GM12878 (cell line): ENCODE data around the gene LCP1. TPM values are rescaled to one million over a fixed set of nuclear protein-coding genes. Genes with fewer than 3 reads are reported as not detected.
A peak's percentile ranks its signal among the peaks of the same experiment; 100 is the strongest.

Source experiments
- ATAC-seq: fragments of 200-7000 bp; cut with Tn5 transposase; 3 replicates; pipeline ENCODE4 v1.9.1; 2020; ENCODE audit warnings: mild to moderate bottlenecking, moderate library complexity
- BruUV-seq: library from RNA; stranded (reverse); fragments of 400-500 nt; replicated peaks from 2 replicates; lab custom pipeline; 2021; lab: Mats Ljungman, UMichigan
- CTCF ChIA-PET: fragments of 300-600 bp; sonication (Branson Sonifier 250); formaldehyde crosslinking; extraction: SDS; loops from one replicate; lab custom pipeline; 2021; ENCODE audit warnings: inconsistent platforms; lab: Yijun Ruan, JAX
- POLR2A ChIA-PET: fragments of 350-600 bp; formaldehyde crosslinking; extraction: SDS; loops from one replicate; lab custom pipeline; 2021; ENCODE audit warnings: inconsistent platforms; lab: Charles Lee
- RAD21 ChIA-PET: fragments of 300-600 bp; sonication (Branson Sonifier 250); formaldehyde crosslinking; loops from one replicate; lab custom pipeline; 2023; ENCODE audit warnings: antibody characterized with exemption; ENCODE audit not compliant: unreplicated experiment; lab: Charles Lee
- SMC1A ChIA-PET: fragments of 300-600 bp; sonication (Branson Sonifier 250); formaldehyde crosslinking; loops from one replicate; lab custom pipeline; 2023; ENCODE audit not compliant: unreplicated experiment, uncharacterized antibody; lab: Charles Lee
- DNase-seq: peaks from one replicate; pipeline ENCODE4 v3.0.0-alpha.2; 2011; ENCODE audit warnings: low read depth, low spot score
- FAIRE-seq: peaks from 3 replicates; lab custom pipeline; 2011; peaks lifted over from hg19 to GRCh38; lab: Jason Lieb, UNC
- H2AFZ ChIP-seq: 2 replicates; pipeline ENCODE4 v1.6.0; 2011; ENCODE audit warnings: low read depth, low read length, control low read depth; ENCODE audit not compliant: control insufficient read depth
- H3K27ac ChIP-seq: 2 replicates; pipeline ENCODE4 v1.5.1; 2011; ENCODE audit warnings: control low read depth; ENCODE audit not compliant: control insufficient read depth, insufficient read depth
- H3K27me3 ChIP-seq, 2 experiments: replicated peaks in 1 of 2; 2 replicates each; pipeline versions ENCODE4 v1.6.0 to v1.6.1; 2011; ENCODE audit warnings: low read length in 1 of 2; ENCODE audit not compliant: control insufficient read depth in 2 of 2, insufficient read depth in 2 of 2
- H3K36me3 ChIP-seq, 2 experiments: 2 replicates each; pipeline ENCODE4 v1.5.1; 2011; ENCODE audit warnings: low read length in 1 of 2; ENCODE audit not compliant: control insufficient read depth in 2 of 2, insufficient read depth in 2 of 2
- H3K4me1 ChIP-seq: 2 replicates; pipeline ENCODE4 v1.6.1; 2011; ENCODE audit warnings: mild to moderate bottlenecking, low read length, moderate library complexity, mixed read lengths; ENCODE audit not compliant: control insufficient read depth, insufficient read depth
- H3K4me2 ChIP-seq: 2 replicates; pipeline ENCODE4 v1.6.0; 2011; ENCODE audit warnings: control low read depth; ENCODE audit not compliant: control insufficient read depth, insufficient read depth
- H3K4me3 ChIP-seq: fragments of 200-600 bp; sonication (generic); 2 replicates; pipeline ENCODE4 v1.5.1; 2016
- H3K79me2 ChIP-seq: 2 replicates; pipeline ENCODE4 v1.6.0; 2011; ENCODE audit warnings: low read length; ENCODE audit not compliant: control insufficient read depth, insufficient read depth
- H3K9ac ChIP-seq: 2 replicates; pipeline ENCODE4 v1.8.0; 2011; ENCODE audit warnings: low read length, control low read depth, mixed read lengths; ENCODE audit not compliant: control insufficient read depth, insufficient read depth
- H3K9me3 ChIP-seq: replicated peaks from 3 replicates; pipeline ENCODE4 v1.5.1; 2011; ENCODE audit warnings: mild to moderate bottlenecking, low read length; ENCODE audit not compliant: control insufficient read depth, insufficient read depth
- H4K20me1 ChIP-seq: 2 replicates; pipeline ENCODE4 v1.6.0; 2011; ENCODE audit not compliant: control insufficient read depth, insufficient read depth
- BACH1 ChIP-seq: fragments of 450-650 bp; IDR thresholded peaks from 2 replicates; pipeline ENCODE4 v1.6.1; 2017; ENCODE audit warnings: mild to moderate bottlenecking, borderline replicate concordance
- CBFB ChIP-seq: IDR thresholded peaks from 2 replicates; pipeline ENCODE4 v1.6.1; 2016; ENCODE audit warnings: antibody characterized with exemption, low read depth
- EGR1 ChIP-seq, 2 experiments: IDR thresholded peaks; 1 replicate in 1 of 2; 2 replicates in 1 of 2; pipeline ENCODE4 v1.6.1; 2011 to 2012; ENCODE audit warnings: low read depth in 2 of 2, low read length in 2 of 2, borderline replicate concordance in 1 of 2, mild to moderate bottlenecking in 1 of 2, moderate library complexity in 1 of 2
- FOXM1 ChIP-seq: IDR thresholded peaks from 2 replicates; pipeline ENCODE4 v1.6.1; 2012; ENCODE audit warnings: low read depth, mild to moderate bottlenecking, inconsistent platforms, low read length, moderate library complexity
- MEF2A ChIP-seq: IDR thresholded peaks from 2 replicates; pipeline ENCODE4 v1.6.1; 2011; ENCODE audit warnings: low read depth, mild to moderate bottlenecking, low read length, moderate library complexity; ENCODE audit not compliant: insufficient read depth
- MEF2B ChIP-seq: fragments of 450-650 bp; IDR thresholded peaks from 2 replicates; pipeline ENCODE4 v1.6.1; 2018; ENCODE audit warnings: mild to moderate bottlenecking, moderate library complexity; ENCODE audit not compliant: partially characterized antibody, poor library complexity, severe bottlenecking
- MTA3 ChIP-seq: IDR thresholded peaks from 2 replicates; pipeline ENCODE4 v1.6.1; 2012; ENCODE audit warnings: low read length, inconsistent platforms, borderline replicate concordance
- POLR2A ChIP-seq: IDR thresholded peaks from 2 replicates; pipeline ENCODE4 v1.6.1; 2011; ENCODE audit warnings: low read depth, mild to moderate bottlenecking, low read length
- STAT3 ChIP-seq: IDR thresholded peaks from 2 replicates; pipeline ENCODE4 v1.6.1; 2011; ENCODE audit warnings: low read depth, low read length, improper control_type of control experiment
- TCF3 ChIP-seq: IDR thresholded peaks from 2 replicates; pipeline ENCODE4 v1.6.1; 2012; ENCODE audit warnings: low read depth, mild to moderate bottlenecking, low read length, borderline replicate concordance; ENCODE audit not compliant: insufficient read depth
- WRNIP1 ChIP-seq: IDR thresholded peaks from 2 replicates; pipeline ENCODE4 v1.6.1; 2011; ENCODE audit warnings: low read depth, low read length, improper control_type of control experiment, borderline replicate concordance
- WGBS: methylation state at CpG from one replicate; pipeline ENCODE4 v1.1.6; 2016; ENCODE audit warnings: low lambda C conversion rate; ENCODE audit not compliant: insufficient replicate concordance, insufficient coverage; ENCODE audit errors: missing lambda C conversion rate; 5-methylcytosine and 5-hydroxymethylcytosine counted together
- in situ Hi-C: fragments of 300-500 bp; cut with MboI; formaldehyde crosslinking; loops from 9 replicates; pipeline ENCODE4 v1.14.3; 2018; ENCODE audit warnings: mixed read lengths
- intact Hi-C: fragments of 100-400 bp; cut with micrococcal nuclease; formaldehyde crosslinking; loops from one replicate; pipeline ENCODE4 v1.14.2; 2022; ENCODE audit not compliant: unreplicated experiment
- polyA plus RNA-seq, 11 experiments: library from polyadenylated mRNA; depleted of rRNA in 4 of 11; unstranded in 6 of 11; stranded (reverse) in 5 of 11; fragments of >200 nt; fragmentation: Nextera tagmentation in 4 of 11; fragmentation: Illumina TruSeq in 1 of 11; extraction: Ambion mirVana in 4 of 11; extraction: Trizol in 1 of 11; gene quantifications; 1 replicate in 1 of 11; 2 replicates in 10 of 11; pipeline versions ENCODE4 v1.2.1 to v1.2.3, GENCODE V29; 2011 to 2016; ENCODE audit warnings: inconsistent platforms in 2 of 11, missing spikeins in 2 of 11, low read depth in 1 of 11
- total RNA-seq, 4 experiments: library from RNA; depleted of rRNA in 3 of 4; stranded (reverse); fragments of >200 nt in 3 of 4; fragmentation: Illumina TruSeq in 1 of 4; extraction: Trizol in 1 of 4; gene quantifications; 2 replicates each; pipeline versions ENCODE4 v1.2.1 to v1.2.3, GENCODE V29; 2013 to 2021
- TF ChIP-seq, protein P1 (sequence below): fragments of 450-650 bp; IDR thresholded peaks from 2 replicates; pipeline ENCODE4 v1.6.1; 2017; ENCODE audit warnings: mild to moderate bottlenecking, moderate library complexity
- TF ChIP-seq, protein P2 (sequence below): fragments of 450-650 bp; formaldehyde crosslinking; IDR thresholded peaks from 2 replicates; pipeline ENCODE4 v1.4.0; 2022; ENCODE audit warnings: mild to moderate bottlenecking, moderate library complexity

Gene LCP1
- total and polyA plus RNA-seq, 10 of the 15 experiments (the other 5 are each of a cell fraction or from before 2014, with no cell fraction given), result 775 to 2,201 (median 1,556) TPM

DNA sequence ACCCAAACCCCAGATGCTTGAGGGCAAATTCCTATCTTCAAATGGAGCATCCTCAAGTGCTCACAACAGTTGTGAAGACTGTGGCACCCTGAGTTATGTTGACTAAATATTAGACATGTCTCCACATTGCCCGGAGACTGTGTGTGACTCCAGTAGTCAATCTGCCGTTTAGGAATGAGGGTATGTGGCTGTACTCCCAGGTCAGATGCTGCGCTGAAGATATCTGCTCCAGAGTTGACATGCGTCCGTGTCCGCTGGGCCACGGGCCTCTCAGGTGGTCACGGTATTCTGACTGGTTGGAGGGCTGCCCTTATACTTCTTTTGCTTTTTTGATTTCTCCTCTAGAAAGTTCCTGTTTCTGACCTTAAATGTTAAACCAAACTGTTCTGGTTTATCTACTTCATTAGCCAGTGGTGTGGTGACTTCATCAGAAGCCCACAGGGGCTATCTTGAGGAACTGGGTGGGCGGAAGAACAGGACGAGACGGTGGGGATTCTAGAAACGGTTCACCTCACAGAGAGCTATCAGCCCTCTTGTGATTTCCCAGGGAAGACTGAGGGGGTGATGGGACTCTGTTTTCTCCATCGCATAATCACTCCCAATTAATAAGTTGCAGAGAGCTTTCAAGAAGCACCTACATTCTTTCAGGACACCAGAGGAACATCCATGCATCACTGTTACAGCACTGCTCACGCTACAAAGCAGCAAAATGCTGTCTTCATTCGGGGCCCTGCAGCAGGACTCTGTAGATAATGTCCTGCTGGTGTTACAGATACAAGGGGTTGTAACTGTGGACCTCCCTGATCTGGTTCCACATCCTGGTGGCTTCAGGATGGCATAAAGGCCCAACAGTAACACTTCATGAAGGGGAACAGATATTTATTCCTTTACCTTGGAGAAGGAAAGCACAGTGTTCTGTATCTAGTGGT lies 1.3 kb upstream of the LCP1 start:
- ATAC-seq, result peak; percentile 29
- H3K79me2 ChIP-seq, result peaks cover 60% of the 10 kb centered on the region
- BruUV-seq, result no TSS peak
- no peaks in the 10 kb centered on the region for H3K9me3 ChIP-seq
- peak overlapping the region; percentile 84 for H2AFZ ChIP-seq
- peak overlapping the region; percentile 99 for H3K27ac ChIP-seq
- intact Hi-C loops (loop anchor here (5.0 kb wide), 3 partner anchors 104 to 204 kb away; partner anchors contain the start of genes RUBCNL and ZC3H13), in situ Hi-C loops (no loop called here)
- peaks cover 7% of the 10 kb centered on the region for H3K4me1 ChIP-seq
- FAIRE-seq, result no peak
- SMC1A ChIA-PET, result interaction anchor here (1.0 to 14.6 kb wide), 7 partner anchors 19 to 482 kb away, joined by 3 to 295 read pairs (median 3); partner anchors contain the start of genes CBY2 and RUBCNL
- no peak for DNase-seq
- under 1% methylated on average over 15 of the region's 15 CpGs for WGBS
- peak overlapping the region; percentile 68 for H3K4me3 ChIP-seq
- RAD21 ChIA-PET, result interaction anchor here (1.1 to 10.9 kb wide), 7 partner anchors 16 to 559 kb away, joined by 3 to 184 read pairs (median 6); partner anchors contain the start of gene CBY2
- peak overlapping the region; percentile 88 for H3K4me2 ChIP-seq
- no peaks in the 10 kb centered on the region for H4K20me1 ChIP-seq
- no peaks in the 10 kb centered on the region for H3K27me3 ChIP-seq
- H3K9ac ChIP-seq, result peak overlapping the region; percentile 94
- CTCF ChIA-PET, result interaction anchor here (0.8 to 17.1 kb wide), 10 partner anchors 9 to 558 kb away, joined by 3 to 172 read pairs (median 5); no protein-coding TSS in a partner anchor
- POLR2A ChIA-PET, result interaction anchor here (0.5 to 5.4 kb wide), 9 partner anchors 11 to 669 kb away, joined by 3 to 52 read pairs (median 5); partner anchors contain the start of gene CBY2
- peaks cover 0 to under 1% of the 10 kb centered on the region in 2 experiments; a peak in 1 of 4 replicates for H3K36me3 ChIP-seq
- TF ChIP-seq, protein P1, sequence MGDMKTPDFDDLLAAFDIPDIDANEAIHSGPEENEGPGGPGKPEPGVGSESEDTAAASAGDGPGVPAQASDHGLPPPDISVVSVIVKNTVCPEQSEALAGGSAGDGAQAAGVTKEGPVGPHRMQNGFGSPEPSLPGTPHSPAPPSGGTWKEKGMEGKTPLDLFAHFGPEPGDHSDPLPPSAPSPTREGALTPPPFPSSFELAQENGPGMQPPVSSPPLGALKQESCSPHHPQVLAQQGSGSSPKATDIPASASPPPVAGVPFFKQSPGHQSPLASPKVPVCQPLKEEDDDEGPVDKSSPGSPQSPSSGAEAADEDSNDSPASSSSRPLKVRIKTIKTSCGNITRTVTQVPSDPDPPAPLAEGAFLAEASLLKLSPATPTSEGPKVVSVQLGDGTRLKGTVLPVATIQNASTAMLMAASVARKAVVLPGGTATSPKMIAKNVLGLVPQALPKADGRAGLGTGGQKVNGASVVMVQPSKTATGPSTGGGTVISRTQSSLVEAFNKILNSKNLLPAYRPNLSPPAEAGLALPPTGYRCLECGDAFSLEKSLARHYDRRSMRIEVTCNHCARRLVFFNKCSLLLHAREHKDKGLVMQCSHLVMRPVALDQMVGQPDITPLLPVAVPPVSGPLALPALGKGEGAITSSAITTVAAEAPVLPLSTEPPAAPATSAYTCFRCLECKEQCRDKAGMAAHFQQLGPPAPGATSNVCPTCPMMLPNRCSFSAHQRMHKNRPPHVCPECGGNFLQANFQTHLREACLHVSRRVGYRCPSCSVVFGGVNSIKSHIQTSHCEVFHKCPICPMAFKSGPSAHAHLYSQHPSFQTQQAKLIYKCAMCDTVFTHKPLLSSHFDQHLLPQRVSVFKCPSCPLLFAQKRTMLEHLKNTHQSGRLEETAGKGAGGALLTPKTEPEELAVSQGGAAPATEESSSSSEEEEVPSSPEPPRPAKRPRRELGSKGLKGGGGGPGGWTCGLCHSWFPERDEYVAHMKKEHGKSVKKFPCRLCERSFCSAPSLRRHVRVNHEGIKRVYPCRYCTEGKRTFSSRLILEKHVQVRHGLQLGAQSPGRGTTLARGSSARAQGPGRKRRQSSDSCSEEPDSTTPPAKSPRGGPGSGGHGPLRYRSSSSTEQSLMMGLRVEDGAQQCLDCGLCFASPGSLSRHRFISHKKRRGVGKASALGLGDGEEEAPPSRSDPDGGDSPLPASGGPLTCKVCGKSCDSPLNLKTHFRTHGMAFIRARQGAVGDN, result 0 out of 2 replicates have a peak, but pooled peaks have one; percentile 31
- TF ChIP-seq EGR1 (IDR thresholded peaks at IDR 0.05; ENCODE audit: borderline replicate concordance in 1 of 2, low read depth in 2 of 2, low read length in 2 of 2) (peak in 1 of 2 experiments; percentile 59; a peak in 1 of 3 replicates), FOXM1 (peak; percentile 58; the same call in 1 of the 2 replicates), CBFB (peak; percentile 50; the same call in 1 of the 2 replicates), MEF2B (peak; percentile 26), BACH1 (no peak), POLR2A (0 out of 2 replicates have a peak, but pooled peaks have one; percentile 43), MEF2A (0 out of 2 replicates have a peak, but pooled peaks have one; percentile 50), WRNIP1 (no peak), TCF3 (no peak), STAT3 (0 out of 2 replicates have a peak, but pooled peaks have one; percentile 40), MTA3 (peak; percentile 33; the same call in 1 of the 2 replicates)
- TF ChIP-seq, protein P2, sequence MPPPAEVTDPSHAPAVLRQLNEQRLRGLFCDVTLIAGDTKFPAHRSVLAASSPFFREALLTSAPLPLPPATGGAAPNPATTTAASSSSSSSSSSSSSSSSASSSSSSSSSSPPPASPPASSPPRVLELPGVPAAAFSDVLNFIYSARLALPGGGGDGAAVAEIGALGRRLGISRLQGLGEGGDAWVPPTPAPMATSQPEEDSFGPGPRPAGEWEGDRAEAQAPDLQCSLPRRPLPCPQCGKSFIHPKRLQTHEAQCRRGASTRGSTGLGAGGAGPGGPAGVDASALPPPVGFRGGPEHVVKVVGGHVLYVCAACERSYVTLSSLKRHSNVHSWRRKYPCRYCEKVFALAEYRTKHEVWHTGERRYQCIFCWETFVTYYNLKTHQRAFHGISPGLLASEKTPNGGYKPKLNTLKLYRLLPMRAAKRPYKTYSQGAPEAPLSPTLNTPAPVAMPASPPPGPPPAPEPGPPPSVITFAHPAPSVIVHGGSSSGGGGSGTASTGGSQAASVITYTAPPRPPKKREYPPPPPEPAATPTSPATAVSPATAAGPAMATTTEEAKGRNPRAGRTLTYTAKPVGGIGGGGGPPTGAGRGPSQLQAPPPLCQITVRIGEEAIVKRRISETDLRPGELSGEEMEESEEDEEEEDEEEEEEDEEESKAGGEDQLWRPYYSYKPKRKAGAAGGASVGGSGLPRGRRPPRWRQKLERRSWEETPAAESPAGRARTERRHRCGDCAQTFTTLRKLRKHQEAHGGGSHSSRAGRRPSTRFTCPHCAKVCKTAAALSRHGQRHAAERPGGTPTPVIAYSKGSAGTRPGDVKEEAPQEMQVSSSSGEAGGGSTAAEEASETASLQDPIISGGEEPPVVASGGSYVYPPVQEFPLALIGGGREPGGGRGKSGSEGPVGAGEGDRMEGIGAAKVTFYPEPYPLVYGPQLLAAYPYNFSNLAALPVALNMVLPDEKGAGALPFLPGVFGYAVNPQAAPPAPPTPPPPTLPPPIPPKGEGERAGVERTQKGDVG (CRISPR knock-in tag), result no peak
